ENCODE results near the gene NRXN2.
A peak's percentile ranks its signal among the peaks of the same experiment; 100 is the strongest.

Gene NRXN2

GRCh38 chr11:64723117-64723906, at the start of gene NRXN2:
Gene NRXN2, minus strand, starts transcription at chr11:64723197. Its CDS starts 9,498 bp downstream, at chr11:64713699.
- FAIRE-seq = peak; percentile 54
- DNase-seq (ENCODE audit: insufficient read length, low spot score) = peak; percentile 90

- DNase-seq (ENCODE audit: insufficient read length, low spot score) (no peak), FAIRE-seq (no peak)
Observed at GRCh38 chr11:64772303-64773018, 49.5 kb upstream of the NRXN2 start.

GRCh38 chr11:64771861-64772260, 48.9 kb upstream of the NRXN2 start:
- FAIRE-seq (no peak), DNase-seq (ENCODE audit: insufficient read length, low spot score) (no peak)

GRCh38 chr11:64770120-64770519, 47.1 kb upstream of the NRXN2 start:
- FAIRE-seq = no peak

GRCh38 chr11:64769283-64769682, 46.3 kb upstream of the NRXN2 start:
- DNase-seq (ENCODE audit: insufficient read length, low spot score) = no peak
- no peak for FAIRE-seq

More at GRCh38 chr11:64770120-64770519, 47.1 kb upstream of the NRXN2 start:
- no peak for DNase-seq (ENCODE audit: insufficient read length, low spot score)

- no peak for FAIRE-seq
- DNase-seq (ENCODE audit: insufficient read length, low spot score) = no peak
Observed at GRCh38 chr11:64768300-64768694, 45.3 kb upstream of the NRXN2 start.

- DNase-seq (ENCODE audit: insufficient read length, low spot score) (peak; percentile 48), FAIRE-seq (no peak)
Observed at GRCh38 chr11:64767344-64768299, 44.6 kb upstream of the NRXN2 start.

- DNase-seq (ENCODE audit: insufficient read length, low spot score) (no peak), FAIRE-seq (no peak)
Observed at GRCh38 chr11:64766881-64767280, 43.9 kb upstream of the NRXN2 start.

GRCh38 chr11:64765851-64766665, 43.1 kb upstream of the NRXN2 start:
- DNase-seq (ENCODE audit: insufficient read length, low spot score) (no peak), FAIRE-seq (no peak)

- no peak for FAIRE-seq
- no peak for DNase-seq (ENCODE audit: insufficient read length, low spot score)
Observed at GRCh38 chr11:64765291-64765850, 42.4 kb upstream of the NRXN2 start.

- DNase-seq (ENCODE audit: insufficient read length, low spot score) = no peak
- FAIRE-seq = no peak
Observed at GRCh38 chr11:64764753-64765152, 41.8 kb upstream of the NRXN2 start.

- FAIRE-seq = no peak
Observed at GRCh38 chr11:64764040-64764611, 41.1 kb upstream of the NRXN2 start.

GRCh38 chr11:64763526-64764039, 40.6 kb upstream of the NRXN2 start:
- no peak for DNase-seq (ENCODE audit: insufficient read length, low spot score)

More at GRCh38 chr11:64764040-64764611, 41.1 kb upstream of the NRXN2 start:
- no peak for DNase-seq (ENCODE audit: insufficient read length, low spot score)

GRCh38 chr11:64762674-64763525, 39.9 kb upstream of the NRXN2 start:
- no peak for DNase-seq (ENCODE audit: insufficient read length, low spot score)
- no peak for FAIRE-seq

More at GRCh38 chr11:64763526-64764039, 40.6 kb upstream of the NRXN2 start:
- no peak for FAIRE-seq

- FAIRE-seq (no peak), DNase-seq (ENCODE audit: insufficient read length, low spot score) (no peak)
Observed at GRCh38 chr11:64762277-64762673, 39.3 kb upstream of the NRXN2 start.

GRCh38 chr11:64760759-64761420, 37.9 kb upstream of the NRXN2 start:
- no peak for FAIRE-seq
- no peak for DNase-seq (ENCODE audit: insufficient read length, low spot score)
